Activated CD4-positive, alpha-beta T cell treated with anti-CD3 and anti-CD28 coated beads, Interleukin-2, amount 50 U/mL, for 48 hours (primary cell): ENCODE data around the gene ARHGAP8.
"Not testable (repeated sequence)": the region's sequence is repeated elsewhere in the genome, so short reads cannot be mapped to it uniquely, and the experiment has no call there.

ENCODE experiments used
- DNase-seq, 2 experiments: peaks; one replicate each; pipeline ENCODE4 v3.0.0-alpha.2; 2020

Gene ARHGAP8

GRCh38 chr22:44740307-44740706, 12.1 kb upstream of the ARHGAP8 start:
- no peak for DNase-seq

- DNase-seq = no peak
Measured at GRCh38 chr22:44741929-44742328, 10.4 kb upstream of the ARHGAP8 start.

GRCh38 chr22:44743247-44743646, 9.1 kb upstream of the ARHGAP8 start:
- DNase-seq = no peak

- no peak for DNase-seq
Measured at GRCh38 chr22:44743804-44744211, 8.6 kb upstream of the ARHGAP8 start.

- no peak for DNase-seq
Measured at GRCh38 chr22:44745853-44746789, 6.3 kb upstream of the ARHGAP8 start.

GRCh38 chr22:44747784-44748127, 4.6 kb upstream of the ARHGAP8 start:
- not testable (repeated sequence) for DNase-seq

- DNase-seq = no peak
Measured at GRCh38 chr22:44748524-44748923, 3.9 kb upstream of the ARHGAP8 start.

- DNase-seq = no peak
Measured at GRCh38 chr22:44750481-44750880, 1.9 kb upstream of the ARHGAP8 start.

- no peak for DNase-seq
Measured at GRCh38 chr22:44753189-44754042, 1.0 kb downstream of the ARHGAP8 start.

GRCh38 chr22:44754998-44755397, 2.6 kb downstream of the ARHGAP8 start:
- no peak for DNase-seq

- no peak for DNase-seq
Measured at GRCh38 chr22:44755417-44755816, 3.0 kb downstream of the ARHGAP8 start.

GRCh38 chr22:44755956-44756361, 3.6 kb downstream of the ARHGAP8 start:
- no peak for DNase-seq

- DNase-seq = no peak
Measured at GRCh38 chr22:44758344-44758973, 6.1 kb downstream of the ARHGAP8 start.

- DNase-seq = no peak
Measured at GRCh38 chr22:44759001-44759400, 6.6 kb downstream of the ARHGAP8 start.

- no peak for DNase-seq
Measured at GRCh38 chr22:44759430-44760310, 7.3 kb downstream of the ARHGAP8 start.

GRCh38 chr22:44760476-44760875, 8.1 kb downstream of the ARHGAP8 start:
- DNase-seq = no peak

- DNase-seq = no peak
Measured at GRCh38 chr22:44761025-44761424, 8.7 kb downstream of the ARHGAP8 start.

GRCh38 chr22:44764373-44764772, 12.0 kb downstream of the ARHGAP8 start:
- no peak for DNase-seq

- DNase-seq = no peak
Measured at GRCh38 chr22:44764974-44765373, 12.6 kb downstream of the ARHGAP8 start.

GRCh38 chr22:44765571-44766285, 13.4 kb downstream of the ARHGAP8 start:
- DNase-seq = no peak

- DNase-seq = no peak
Measured at GRCh38 chr22:44773082-44773481, 20.7 kb downstream of the ARHGAP8 start.

- no peak for DNase-seq
Measured at GRCh38 chr22:44775862-44776261, 23.5 kb downstream of the ARHGAP8 start.
